ENCODE data around the gene D2HGDH. TPM values are rescaled to one million over a fixed set of nuclear protein-coding genes. Genes with fewer than 3 reads are reported as not detected.
"Not testable (repeated sequence)": the region's sequence is repeated elsewhere in the genome, so short reads cannot be mapped to it uniquely, and the experiment has no call there.

Gene D2HGDH
- total RNA-seq, 2 experiments from 2014 or later = 21.6 to 26.2 TPM

GRCh38 chr2:241798631-241799521 lies 64.4 kb downstream of the D2HGDH start:
- H3K36me3 Mint-ChIP-seq = no peaks in the 10 kb centered on the region
- CTCF ChIA-PET = no interaction called here
- H3K27ac Mint-ChIP-seq = no peak overlapping the region
- peaks cover 3% of the 10 kb centered on the region for H3K4me1 Mint-ChIP-seq
- H3K4me3 Mint-ChIP-seq = no peak overlapping the region
- no peaks in the 10 kb centered on the region for H3K9me3 Mint-ChIP-seq (ENCODE audit: low read depth)
- ATAC-seq (no peak), DNase-seq (no peak)
- H3K27me3 Mint-ChIP-seq = peaks cover 8% of the 10 kb centered on the region

GRCh38 chr2:241799522-241800197 lies 65.2 kb downstream of the D2HGDH start:
- H3K4me3 Mint-ChIP-seq = no peak overlapping the region
- CTCF ChIA-PET = no interaction called here
- peak; percentile 33 for DNase-seq
- no peaks in the 10 kb centered on the region for H3K36me3 Mint-ChIP-seq
- peaks cover 5% of the 10 kb centered on the region for H3K4me1 Mint-ChIP-seq
- no peak overlapping the region for H3K27ac Mint-ChIP-seq
- H3K27me3 Mint-ChIP-seq = peaks cover 10% of the 10 kb centered on the region
- H3K9me3 Mint-ChIP-seq (ENCODE audit: low read depth) = no peaks in the 10 kb centered on the region
- no peak for ATAC-seq

- H3K27ac Mint-ChIP-seq; CTCF ChIA-PET; ATAC-seq; H3K36me3 Mint-ChIP-seq; DNase-seq; H3K9me3 Mint-ChIP-seq (ENCODE audit: low read depth); H3K4me3 Mint-ChIP-seq; H3K4me1 Mint-ChIP-seq: not testable (repeated sequence)
- H3K27me3 Mint-ChIP-seq = peaks cover 11% of the 10 kb centered on the region
Measured at GRCh38 chr2:241800198-241800903, 65.9 kb downstream of the D2HGDH start.

GRCh38 chr2:241801611-241802420 lies 67.4 kb downstream of the D2HGDH start:
- Mint-ChIP-seq H3K36me3 (no peaks in the 10 kb centered on the region), H3K27me3 (peaks cover 8% of the 10 kb centered on the region), H3K9me3 (ENCODE audit: low read depth) (no peaks in the 10 kb centered on the region), H3K4me3 (no peak overlapping the region), H3K27ac (no peak overlapping the region), H3K4me1 (peaks cover 9% of the 10 kb centered on the region)
- DNase-seq (peak; percentile 36), ATAC-seq (no peak)
- CTCF ChIA-PET = no interaction called here

- Mint-ChIP-seq H3K4me3 (no peak overlapping the region), H3K27ac (no peak overlapping the region), H3K9me3 (ENCODE audit: low read depth) (no peaks in the 10 kb centered on the region), H3K36me3 (no peaks in the 10 kb centered on the region), H3K4me1 (peaks cover 9% of the 10 kb centered on the region), H3K27me3 (peaks cover 8% of the 10 kb centered on the region)
- CTCF ChIA-PET = interaction anchor here (1.4 kb wide), 1 partner anchor 38 kb away, joined by 6 read pairs; no protein-coding TSS in a partner anchor
- no peak for ATAC-seq
- peak; percentile 37 for DNase-seq
Measured at GRCh38 chr2:241802421-241803318, 68.2 kb downstream of the D2HGDH start.

- H3K27me3 Mint-ChIP-seq = peaks cover 8% of the 10 kb centered on the region
- peaks cover 9% of the 10 kb centered on the region for H3K4me1 Mint-ChIP-seq
- DNase-seq (peak; percentile 65), ATAC-seq (peak; percentile 75)
- H3K36me3 Mint-ChIP-seq = no peaks in the 10 kb centered on the region
- H3K4me3 Mint-ChIP-seq = peak overlapping the region; percentile 56
- CTCF ChIA-PET = interaction anchor here (1.0 to 1.5 kb wide), 4 partner anchors 39 to 77 kb away, joined by 3 to 6 read pairs (median 4); no protein-coding TSS in a partner anchor
- no peaks in the 10 kb centered on the region for H3K9me3 Mint-ChIP-seq (ENCODE audit: low read depth)
- H3K27ac Mint-ChIP-seq = peak overlapping the region; percentile 57
Measured at GRCh38 chr2:241803387-241804325, 69.2 kb downstream of the D2HGDH start.

- peak; percentile 37 for ATAC-seq
- H3K9me3 Mint-ChIP-seq (ENCODE audit: low read depth) = no peaks in the 10 kb centered on the region
- no peak overlapping the region for H3K27ac Mint-ChIP-seq
- peaks cover 8% of the 10 kb centered on the region for H3K27me3 Mint-ChIP-seq
- H3K36me3 Mint-ChIP-seq = no peaks in the 10 kb centered on the region
- CTCF ChIA-PET = interaction anchor here (0.8 to 1.5 kb wide), 5 partner anchors 40 to 76 kb away, joined by 3 to 6 read pairs (median 3); no protein-coding TSS in a partner anchor
- peak overlapping the region; percentile 56 for H3K4me3 Mint-ChIP-seq
- peak; percentile 46 for DNase-seq
- peaks cover 11% of the 10 kb centered on the region for H3K4me1 Mint-ChIP-seq
Measured at GRCh38 chr2:241804326-241805229, 70.1 kb downstream of the D2HGDH start.

GRCh38 chr2:241806217-241806616 lies 71.8 kb downstream of the D2HGDH start:
- H3K4me1 Mint-ChIP-seq = peaks cover 11% of the 10 kb centered on the region
- DNase-seq; ATAC-seq; H3K4me3 Mint-ChIP-seq; H3K27me3 Mint-ChIP-seq; CTCF ChIA-PET; H3K36me3 Mint-ChIP-seq; H3K27ac Mint-ChIP-seq; H3K9me3 Mint-ChIP-seq (ENCODE audit: low read depth): not testable (repeated sequence)

GRCh38 chr2:241808051-241808720 lies 73.8 kb downstream of the D2HGDH start:
- Mint-ChIP-seq H3K27ac (no peak overlapping the region), H3K36me3 (no peaks in the 10 kb centered on the region), H3K27me3 (peaks cover 10% of the 10 kb centered on the region), H3K9me3 (ENCODE audit: low read depth) (no peaks in the 10 kb centered on the region), H3K4me3 (no peak overlapping the region), H3K4me1 (peaks cover 11% of the 10 kb centered on the region)
- DNase-seq (no peak), ATAC-seq (no peak)
- CTCF ChIA-PET = no interaction called here

- DNase-seq = no peak
- Mint-ChIP-seq H3K4me1 (peaks cover 9% of the 10 kb centered on the region), H3K9me3 (ENCODE audit: low read depth) (no peaks in the 10 kb centered on the region), H3K4me3 (no peak within 1 kb of the TSS), H3K27ac (no peak within 1 kb of the TSS), H3K36me3 (no peaks in the 10 kb centered on the region), H3K27me3 (peaks cover 8% of the 10 kb centered on the region)
- CTCF ChIA-PET = no interaction called here
- ATAC-seq = no peak
Measured at GRCh38 chr2:241808721-241809382, 74.4 kb downstream of the D2HGDH start, which contains the start of gene NEU4. Gene NEU4, plus strand, starts transcription at chr2:241809193. Its CDS starts 5,292 bp downstream, at chr2:241814485.
